ENCODE measurements around the gene FXR1. TPM values are rescaled to one million over a fixed set of nuclear protein-coding genes. Genes with fewer than 3 reads are reported as not detected.

FXR1 gene
- total and polyA plus RNA-seq, 2 of the 4 experiments (the other 2 are of a cell fraction), result 110 to 182 TPM

DNA sequence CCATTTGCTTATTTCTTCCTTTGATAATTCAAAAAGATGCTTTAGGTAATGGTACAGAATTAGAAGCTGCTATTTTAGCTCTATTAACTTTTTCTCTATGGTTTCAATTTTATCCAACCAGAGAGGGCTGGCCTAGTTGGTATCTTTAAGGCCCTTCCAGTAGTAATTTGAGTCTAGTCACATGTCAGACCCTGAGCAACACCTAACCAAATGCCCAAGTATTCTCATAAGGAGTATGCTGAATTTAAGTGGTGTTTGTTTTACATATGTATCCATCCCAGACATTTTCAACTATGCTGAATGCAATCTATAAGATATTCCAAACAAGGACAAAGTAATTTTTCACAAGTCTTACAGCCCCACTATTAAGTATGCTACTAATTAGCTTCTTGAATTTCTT lies 67.5 kb downstream of the FXR1 start:
- no peak overlapping the region for H3K9ac ChIP-seq (ENCODE audit: low read depth, low read length)
- no peaks in the 10 kb centered on the region for H3K27me3 ChIP-seq (ENCODE audit: control insufficient read depth, insufficient read depth, low read length)
- H3K4me3 ChIP-seq (ENCODE audit: insufficient read depth, low read depth, low read length), result no peak overlapping the region
- BruUV-seq (replicated peaks), result no TSS peak
- peaks cover 9% of the 10 kb centered on the region for H3K36me3 ChIP-seq (ENCODE audit: control insufficient read depth, insufficient read depth, low read length)
- no peak overlapping the region for H4K5ac ChIP-seq (ENCODE audit: low read depth, low read length)
- no peak overlapping the region for H2BK120ac ChIP-seq (ENCODE audit: low read depth, low read length)
- ChIA-PET POLR2A (ENCODE audit: unreplicated experiment) (no interaction called here), CTCF (no interaction called here)
- H3K4me2 ChIP-seq (ENCODE audit: low read depth, low read length), result no peak overlapping the region
- H3K9me3 ChIP-seq (ENCODE audit: control insufficient read depth, insufficient read depth, low read length), result no peaks in the 10 kb centered on the region
- intact Hi-C loops (cut with micrococcal nuclease), result loop anchor here (10.0 kb wide), 2 partner anchors 365 to 1705 kb away; no protein-coding TSS in a partner anchor
- no peak overlapping the region for H2AFZ ChIP-seq (replicated peaks; ENCODE audit: low read length, poor library complexity)
- ATAC-seq (ENCODE audit: low read depth) (no peak), DNase-seq (no peak)
- no peak overlapping the region for H3K14ac ChIP-seq (replicated peaks; ENCODE audit: low read depth, low read length)
- H4K20me1 ChIP-seq (ENCODE audit: insufficient read depth, low read length), result no peaks in the 10 kb centered on the region
- no peaks in the 10 kb centered on the region for H3K4me1 ChIP-seq (ENCODE audit: control insufficient read depth, insufficient read depth, low read length)
- H2BK5ac ChIP-seq (ENCODE audit: low read depth, low read length, poor library complexity, severe bottlenecking), result no peak overlapping the region
- H2AK9ac ChIP-seq (replicated peaks; ENCODE audit: low read depth, low read length, poor library complexity), result no peak overlapping the region
- H2AK5ac ChIP-seq (ENCODE audit: low read depth, low read length), result no peak overlapping the region
- H2BK20ac ChIP-seq (ENCODE audit: low read depth, low read length), result no peak overlapping the region
- no peak overlapping the region for H3K27ac ChIP-seq (ENCODE audit: insufficient read depth, low read length)
- H3K56ac ChIP-seq (ENCODE audit: extremely low read depth, insufficient read depth, low read length), result no peak overlapping the region
- no peak overlapping the region for H4K91ac ChIP-seq (ENCODE audit: insufficient read depth, low read depth, low read length)
- H3K9me1 ChIP-seq (ENCODE audit: insufficient read depth, low read length), result no peaks in the 10 kb centered on the region
- no peak overlapping the region for H2BK15ac ChIP-seq (ENCODE audit: low read depth, low read length)
- no peak overlapping the region for H3K18ac ChIP-seq (ENCODE audit: low read depth, low read length)
- H3K23ac ChIP-seq (ENCODE audit: low read depth, low read length), result no peak overlapping the region
- H4K8ac ChIP-seq (ENCODE audit: low read depth in 2 of 2, low read length in 2 of 2), result no peak overlapping the region
- in situ Hi-C loops (cut with MboI; ENCODE audit: low sequenced_read_pairs), result no loop called here
- H3K79me1 ChIP-seq (ENCODE audit: low read depth in 1 of 2, low read length in 2 of 2), result no peaks in the 10 kb centered on the region; a peak in 1 of 4 replicates
- TF ChIP-seq RAD21 (IDR thresholded peaks at IDR 0.05; ENCODE audit: low read length) (no peak), RFX5 (IDR thresholded peaks at IDR 0.05; ENCODE audit: low read depth, low read length) (no peak), SMC3 (IDR thresholded peaks at IDR 0.05; ENCODE audit: low read depth, low read length) (no peak), MXI1 (IDR thresholded peaks at IDR 0.05; ENCODE audit: borderline replicate concordance, low read depth, low read length) (no peak), MAFK (IDR thresholded peaks at IDR 0.05; ENCODE audit: low read depth, low read length) (no peak), FOS (IDR thresholded peaks at IDR 0.05; ENCODE audit: low read depth, low read length) (no peak), MAZ (IDR thresholded peaks at IDR 0.05; ENCODE audit: borderline replicate concordance, low read depth, low read length) (no peak), CEBPB (IDR thresholded peaks at IDR 0.05; ENCODE audit: low read depth, low read length) (no peak), CTCF (conservative IDR thresholded peaks at IDR 0.05; ENCODE audit: low read depth, low read length) (no peak), POLR2A (IDR thresholded peaks at IDR 0.05; ENCODE audit: low read depth, low read length) (no peak), CHD1 (IDR thresholded peaks at IDR 0.05; ENCODE audit: low read depth, low read length) (no peak), RCOR1 (IDR thresholded peaks at IDR 0.05; ENCODE audit: insufficient replicate concordance, low read length) (no peak), BHLHE40 (IDR thresholded peaks at IDR 0.05; ENCODE audit: low read depth, low read length) (no peak), NFE2L2 (IDR thresholded peaks at IDR 0.05; ENCODE audit: low read depth, low read length) (no peak)
- TF ChIP-seq, protein P1, sequence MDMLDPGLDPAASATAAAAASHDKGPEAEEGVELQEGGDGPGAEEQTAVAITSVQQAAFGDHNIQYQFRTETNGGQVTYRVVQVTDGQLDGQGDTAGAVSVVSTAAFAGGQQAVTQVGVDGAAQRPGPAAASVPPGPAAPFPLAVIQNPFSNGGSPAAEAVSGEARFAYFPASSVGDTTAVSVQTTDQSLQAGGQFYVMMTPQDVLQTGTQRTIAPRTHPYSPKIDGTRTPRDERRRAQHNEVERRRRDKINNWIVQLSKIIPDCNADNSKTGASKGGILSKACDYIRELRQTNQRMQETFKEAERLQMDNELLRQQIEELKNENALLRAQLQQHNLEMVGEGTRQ (IDR thresholded peaks at IDR 0.05; ENCODE audit: low read depth, low read length), result no peak
- TF ChIP-seq, protein P2, sequence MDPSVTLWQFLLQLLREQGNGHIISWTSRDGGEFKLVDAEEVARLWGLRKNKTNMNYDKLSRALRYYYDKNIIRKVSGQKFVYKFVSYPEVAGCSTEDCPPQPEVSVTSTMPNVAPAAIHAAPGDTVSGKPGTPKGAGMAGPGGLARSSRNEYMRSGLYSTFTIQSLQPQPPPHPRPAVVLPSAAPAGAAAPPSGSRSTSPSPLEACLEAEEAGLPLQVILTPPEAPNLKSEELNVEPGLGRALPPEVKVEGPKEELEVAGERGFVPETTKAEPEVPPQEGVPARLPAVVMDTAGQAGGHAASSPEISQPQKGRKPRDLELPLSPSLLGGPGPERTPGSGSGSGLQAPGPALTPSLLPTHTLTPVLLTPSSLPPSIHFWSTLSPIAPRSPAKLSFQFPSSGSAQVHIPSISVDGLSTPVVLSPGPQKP (IDR thresholded peaks at IDR 0.05; ENCODE audit: borderline replicate concordance, low read depth, low read length), result no peak
- dilution Hi-C loops (cut with HindIII; ENCODE audit: low sequenced_read_pairs, unreplicated experiment), result no loop called here
- H3K4ac ChIP-seq (ENCODE audit: low read depth, low read length), result no peak overlapping the region
